G401 (cell line): ENCODE measurements around the gene GABBR2. TPM values are rescaled to one million over a fixed set of nuclear protein-coding genes. Genes with fewer than 3 reads are reported as not detected.
A peak's percentile ranks its signal among the peaks of the same experiment; 100 is the strongest.

Experiments used
- DNase-seq: peaks from one replicate; pipeline ENCODE4 v3.0.0-alpha.2; 2015; ENCODE audit warnings: low spot score
- in situ Hi-C: cut with HindIII; loops from 2 replicates; pipeline ENCODE4 v1.10.0; 2016; ENCODE audit warnings: low sequenced_read_pairs, mixed read lengths
- total RNA-seq: library from RNA; depleted of rRNA; stranded (reverse); fragments of >200 nt; shearing (Covaris generic); gene quantifications from 2 replicates; pipeline ENCODE4 v1.2.3, GENCODE V29; 2014

The GABBR2 gene
- total RNA-seq, 1 experiment from 2014 or later = not detected

GRCh38 chr9:98577446-98577845 lies 131.3 kb downstream of the GABBR2 start:
- in situ Hi-C loops = no loop called here

GRCh38 chr9:98576859-98577258 lies 131.9 kb downstream of the GABBR2 start:
- in situ Hi-C loops = no loop called here
- no peak for DNase-seq

More at GRCh38 chr9:98577446-98577845, 131.3 kb downstream of the GABBR2 start:
- DNase-seq = peak; percentile 32

- DNase-seq = no peak
- in situ Hi-C loops = no loop called here
Measured at GRCh38 chr9:98576354-98576753, 132.4 kb downstream of the GABBR2 start.

- no peak for DNase-seq
- in situ Hi-C loops = no loop called here
Measured at GRCh38 chr9:98575379-98576346, 133.1 kb downstream of the GABBR2 start.

GRCh38 chr9:98573749-98574278 lies 134.9 kb downstream of the GABBR2 start:
- DNase-seq = no peak
- in situ Hi-C loops = no loop called here

GRCh38 chr9:98572796-98573195 lies 135.9 kb downstream of the GABBR2 start:
- in situ Hi-C loops = no loop called here
- DNase-seq = no peak

GRCh38 chr9:98572054-98572627 lies 136.6 kb downstream of the GABBR2 start:
- in situ Hi-C loops = no loop called here
- DNase-seq = no peak

- in situ Hi-C loops = no loop called here
Measured at GRCh38 chr9:98571643-98572042, 137.1 kb downstream of the GABBR2 start.

GRCh38 chr9:98570663-98571440 lies 137.9 kb downstream of the GABBR2 start:
- peak; percentile 52 for DNase-seq

More at GRCh38 chr9:98571643-98572042, 137.1 kb downstream of the GABBR2 start:
- DNase-seq = no peak

GRCh38 chr9:98570055-98570454 lies 138.7 kb downstream of the GABBR2 start:
- in situ Hi-C loops = no loop called here
- DNase-seq = no peak

More at GRCh38 chr9:98570663-98571440, 137.9 kb downstream of the GABBR2 start:
- in situ Hi-C loops = no loop called here

- peak; percentile 92 for DNase-seq
- in situ Hi-C loops = no loop called here
Measured at GRCh38 chr9:98569491-98569890, 139.2 kb downstream of the GABBR2 start.

GRCh38 chr9:98568909-98569469 lies 139.7 kb downstream of the GABBR2 start:
- in situ Hi-C loops = no loop called here

GRCh38 chr9:98568234-98568908 lies 140.4 kb downstream of the GABBR2 start:
- no peak for DNase-seq
- in situ Hi-C loops = no loop called here

More at GRCh38 chr9:98568909-98569469, 139.7 kb downstream of the GABBR2 start:
- no peak for DNase-seq

- DNase-seq = no peak
Measured at GRCh38 chr9:98567540-98568233, 141.0 kb downstream of the GABBR2 start.

GRCh38 chr9:98565152-98566135 lies 143.3 kb downstream of the GABBR2 start:
- in situ Hi-C loops = no loop called here
- DNase-seq = no peak

More at GRCh38 chr9:98567540-98568233, 141.0 kb downstream of the GABBR2 start:
- in situ Hi-C loops = no loop called here

GRCh38 chr9:98564714-98565113 lies 144.0 kb downstream of the GABBR2 start:
- in situ Hi-C loops = no loop called here
- no peak for DNase-seq

GRCh38 chr9:98563988-98564387 lies 144.7 kb downstream of the GABBR2 start:
- no peak for DNase-seq
- in situ Hi-C loops = no loop called here
